ENCODE measurements around the gene KAT2A.

DNA sequence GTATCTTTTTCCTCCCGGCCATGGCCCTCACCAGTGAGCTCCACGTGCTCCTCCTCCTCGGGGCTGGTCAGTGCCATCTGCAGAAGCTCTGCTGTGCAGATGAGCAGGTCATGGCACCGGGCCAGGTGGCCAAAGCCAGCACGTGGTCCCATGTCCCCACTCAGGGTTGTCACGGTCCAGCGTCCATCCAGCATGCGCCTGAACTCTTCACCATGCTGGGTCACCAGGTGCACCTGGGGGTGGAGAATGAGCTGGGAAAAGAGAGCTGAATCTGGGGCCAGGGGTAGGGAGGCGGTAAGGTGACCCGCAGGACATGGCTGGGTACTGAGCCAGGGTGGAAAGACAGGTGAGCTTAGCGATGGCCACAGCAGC is 9.9 kb downstream of the KAT2A start:
- no peak for TF ChIP-seq CTCF (conservative IDR thresholded peaks at IDR 0.05)
- TF ChIP-seq ZFX (IDR thresholded peaks at IDR 0.05): no peak

All from C4-2B (cell line).